HepG2 (cell line): Measurements from ENCODE around the gene PHF23. TPM values are rescaled to one million over a fixed set of nuclear protein-coding genes. Genes with fewer than 3 reads are reported as not detected.
A peak's percentile ranks its signal among the peaks of the same experiment; 100 is the strongest.

Experiments used
- ATM ChIP-seq: fragments of 450-650 bp; IDR thresholded peaks from 2 replicates; pipeline ENCODE4 v1.7.1; 2017; ENCODE audit warnings: mild to moderate bottlenecking, borderline replicate concordance
- DPF2 ChIP-seq: sonication (generic); formaldehyde crosslinking; IDR thresholded peaks from 2 replicates; pipeline ENCODE4 v1.4.0; 2020; ENCODE audit warnings: mild to moderate bottlenecking, low read depth, missing genetic modification reagents, borderline replicate concordance
- GZF1 ChIP-seq: sonication (generic); formaldehyde crosslinking; IDR thresholded peaks from 2 replicates; pipeline ENCODE4 v1.5.1; 2020; ENCODE audit warnings: mild to moderate bottlenecking, missing genetic modification reagents
- HDAC6 ChIP-seq: fragments of 200-600 bp; sonication (generic); IDR thresholded peaks from 2 replicates; pipeline ENCODE4 v1.7.0; 2017; ENCODE audit warnings: mild to moderate bottlenecking, antibody characterized with exemption, low read length, low read depth
- HMG20B ChIP-seq: conservative IDR thresholded peaks from 2 replicates; pipeline ENCODE4 v1.6.1; 2016; ENCODE audit warnings: missing genetic modification reagents, missing compliant biosample characterization
- HNRNPLL ChIP-seq: fragments of 200-400 bp; formaldehyde crosslinking; IDR thresholded peaks from 2 replicates; pipeline ENCODE4 v1.6.1; 2017; ENCODE audit warnings: mild to moderate bottlenecking, low read depth, low read length; ENCODE audit not compliant: poor library complexity, severe bottlenecking
- KAT8 ChIP-seq: IDR thresholded peaks from 2 replicates; pipeline ENCODE4 v1.6.1; 2016; ENCODE audit warnings: missing genetic modification reagents, missing compliant biosample characterization
- KLF15 ChIP-seq: sonication (generic); formaldehyde crosslinking; IDR thresholded peaks from 2 replicates; pipeline ENCODE4 v1.8.1; 2023; ENCODE audit warnings: borderline replicate concordance, mild to moderate bottlenecking, inconsistent platforms, missing genetic modification reagents, mixed read lengths
- KLF6 ChIP-seq: IDR thresholded peaks from 2 replicates; pipeline ENCODE4 v1.8.0; 2016; ENCODE audit warnings: missing biosample characterization, missing genetic modification reagents
- NFIB ChIP-seq: sonication (generic); formaldehyde crosslinking; IDR thresholded peaks from 2 replicates; pipeline ENCODE4 v1.9.0; 2021; ENCODE audit warnings: missing genetic modification reagents, mild to moderate bottlenecking, borderline replicate concordance
- NFKBIZ ChIP-seq: IDR thresholded peaks from 2 replicates; pipeline ENCODE4 v1.6.1; 2018; ENCODE audit warnings: missing genetic modification reagents, missing compliant biosample characterization
- RAD21 ChIP-seq: fragments of 450-650 bp; formaldehyde crosslinking; IDR thresholded peaks from 2 replicates; pipeline ENCODE4 v1.5.0; 2020; ENCODE audit warnings: mild to moderate bottlenecking
- RARA ChIP-seq: IDR thresholded peaks from 2 replicates; pipeline ENCODE4 v1.6.1; 2016; ENCODE audit warnings: missing genetic modification reagents, missing compliant biosample characterization
- RBM39 ChIP-seq: fragments of 200-400 bp; formaldehyde crosslinking; IDR thresholded peaks from one replicate; pipeline ENCODE4 v1.6.1; 2018; ENCODE audit warnings: antibody characterized with exemption, mild to moderate bottlenecking, low read depth, low read length; ENCODE audit not compliant: poor library complexity, severe bottlenecking
- TBP ChIP-seq: sonication (generic); formaldehyde crosslinking; IDR thresholded peaks from 2 replicates; pipeline ENCODE4 v1.5.0; 2020; ENCODE audit warnings: missing genetic modification reagents
- ZBTB1 ChIP-seq: sonication (generic); formaldehyde crosslinking; IDR thresholded peaks from 2 replicates; pipeline ENCODE4 v1.4.0; 2020; ENCODE audit warnings: missing genetic modification reagents, borderline replicate concordance
- ZBTB7B ChIP-seq: sonication (generic); formaldehyde crosslinking; IDR thresholded peaks from 2 replicates; pipeline ENCODE4 v1.4.0; 2020; ENCODE audit warnings: missing genetic modification reagents
- ZNF296 ChIP-seq: sonication (generic); formaldehyde crosslinking; conservative IDR thresholded peaks from 2 replicates; pipeline ENCODE4 v1.5.0; 2020; ENCODE audit warnings: mild to moderate bottlenecking, missing genetic modification reagents
- ZNF543 ChIP-seq: sonication (generic); formaldehyde crosslinking; IDR thresholded peaks from 2 replicates; pipeline ENCODE4 v1.4.0; 2020; ENCODE audit warnings: mild to moderate bottlenecking, missing genetic modification reagents
- ZNF562 ChIP-seq: sonication (generic); formaldehyde crosslinking; IDR thresholded peaks from 2 replicates; pipeline ENCODE4 v1.8.0; 2022; ENCODE audit warnings: missing genetic modification reagents, borderline replicate concordance
- ZNF567 ChIP-seq: sonication (generic); formaldehyde crosslinking; IDR thresholded peaks from 2 replicates; pipeline ENCODE4 v1.8.1; 2023; ENCODE audit warnings: mild to moderate bottlenecking, missing genetic modification reagents, borderline replicate concordance
- ZNF614 ChIP-seq: IDR thresholded peaks from 2 replicates; pipeline ENCODE4 v1.6.1; 2018; ENCODE audit warnings: missing biosample characterization, missing genetic modification reagents, inconsistent platforms, borderline replicate concordance
- ZNF687 ChIP-seq: sonication (generic); formaldehyde crosslinking; IDR thresholded peaks from 2 replicates; pipeline ENCODE4 v1.5.1; 2020; ENCODE audit warnings: mild to moderate bottlenecking, missing genetic modification reagents, moderate library complexity
- ZNF766 ChIP-seq: sonication (generic); formaldehyde crosslinking; IDR thresholded peaks from 2 replicates; pipeline ENCODE4 v1.5.0; 2020; ENCODE audit warnings: missing genetic modification reagents, borderline replicate concordance
- ZNF772 ChIP-seq: sonication (generic); formaldehyde crosslinking; IDR thresholded peaks from 2 replicates; pipeline ENCODE4 v1.5.0; 2020; ENCODE audit warnings: mild to moderate bottlenecking, missing genetic modification reagents
- ZNF788 ChIP-seq: sonication (generic); formaldehyde crosslinking; IDR thresholded peaks from 2 replicates; pipeline ENCODE4 v1.5.0; 2020; ENCODE audit warnings: mild to moderate bottlenecking, missing genetic modification reagents, borderline replicate concordance
- polyA plus RNA-seq, 8 experiments: library from polyadenylated mRNA; depleted of rRNA in 3 of 8; stranded (reverse) in 7 of 8; unstranded in 1 of 8; fragments of >200 nt; fragmentation: Illumina TruSeq in 4 of 8; extraction: Trizol in 4 of 8; gene quantifications; 2 replicates each; pipeline versions ENCODE4 v1.2.1 to v1.2.3, GENCODE V29; 2011 to 2016; ENCODE audit warnings: low read depth in 4 of 8, missing spikeins in 1 of 8, mixed read lengths in 1 of 8; ENCODE audit not compliant: insufficient read depth in 1 of 8
- total RNA-seq, 5 experiments: library from RNA; depleted of rRNA; stranded (reverse); fragments of >200 nt; fragmentation: Illumina TruSeq; extraction: Trizol; gene quantifications; 2 replicates each; pipeline ENCODE4 v1.2.3, GENCODE V29; 2016; ENCODE audit warnings: low read depth in 1 of 5
- TF ChIP-seq, protein P1 (sequence below): IDR thresholded peaks from 2 replicates; pipeline ENCODE4 v1.6.1; 2016; ENCODE audit warnings: mild to moderate bottlenecking, missing biosample characterization, missing genetic modification reagents

PHF23 gene
- total and polyA plus RNA-seq, 2 of the 13 experiments (the other 11 are each of a cell fraction or from before 2014, with no cell fraction given): 27.6 to 33.2 TPM

- TF ChIP-seq DPF2 (CRISPR knock-in tag): no peak
- TF ChIP-seq ZNF296 (CRISPR knock-in tag): no peak
- no peak for TF ChIP-seq ATM
- TF ChIP-seq KLF15 (CRISPR knock-in tag): no peak
- TF ChIP-seq KAT8 (CRISPR knock-in tag): peak; percentile 65
- no peak for TF ChIP-seq GZF1
- TF ChIP-seq ZNF567 (CRISPR knock-in tag): no peak
- no peak for TF ChIP-seq TBP (CRISPR knock-in tag)
- TF ChIP-seq ZNF562: no peak
- TF ChIP-seq KLF6 (CRISPR knock-in tag): no peak
- TF ChIP-seq RARA (CRISPR knock-in tag): peak; percentile 81
- no peak for TF ChIP-seq ZBTB1
- TF ChIP-seq HMG20B (CRISPR knock-in tag): no peak
- peak; percentile 43; the same call in 1 of the 2 replicates for TF ChIP-seq ZNF772 (CRISPR knock-in tag)
- TF ChIP-seq NFIB (CRISPR knock-in tag): no peak
- peak; percentile 46; the same call in 1 of the 2 replicates for TF ChIP-seq RAD21 (CRISPR knock-in tag)
- peak; percentile 88 for TF ChIP-seq ZNF687 (CRISPR knock-in tag)
- TF ChIP-seq ZNF614: no peak
- TF ChIP-seq RBM39: no peak
- peak; percentile 36 for TF ChIP-seq NFKBIZ (CRISPR knock-in tag)
- TF ChIP-seq ZNF543: no peak
- TF ChIP-seq ZNF766 (CRISPR knock-in tag): no peak
- peak; percentile 73 for TF ChIP-seq ZBTB7B (CRISPR knock-in tag)
- TF ChIP-seq ZNF788 (CRISPR knock-in tag): peak; percentile 48; the same call in 1 of the 2 replicates
- TF ChIP-seq HDAC6: no peak
- TF ChIP-seq, protein P1, sequence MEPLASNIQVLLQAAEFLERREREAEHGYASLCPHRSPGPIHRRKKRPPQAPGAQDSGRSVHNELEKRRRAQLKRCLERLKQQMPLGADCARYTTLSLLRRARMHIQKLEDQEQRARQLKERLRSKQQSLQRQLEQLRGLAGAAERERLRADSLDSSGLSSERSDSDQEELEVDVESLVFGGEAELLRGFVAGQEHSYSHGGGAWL: peak; percentile 74; the same call in 1 of the 2 replicates
- TF ChIP-seq HNRNPLL: peak; percentile 70
Observed at GRCh38 chr17:7219812-7220592, 19.3 kb downstream of the PHF23 start, which contains the start of the genes ACADVL and DLG4 (continued).
